ENCODE measurements around the gene GEMIN7.
A peak's percentile ranks its signal among the peaks of the same experiment; 100 is the strongest.

GEMIN7 gene

DNA sequence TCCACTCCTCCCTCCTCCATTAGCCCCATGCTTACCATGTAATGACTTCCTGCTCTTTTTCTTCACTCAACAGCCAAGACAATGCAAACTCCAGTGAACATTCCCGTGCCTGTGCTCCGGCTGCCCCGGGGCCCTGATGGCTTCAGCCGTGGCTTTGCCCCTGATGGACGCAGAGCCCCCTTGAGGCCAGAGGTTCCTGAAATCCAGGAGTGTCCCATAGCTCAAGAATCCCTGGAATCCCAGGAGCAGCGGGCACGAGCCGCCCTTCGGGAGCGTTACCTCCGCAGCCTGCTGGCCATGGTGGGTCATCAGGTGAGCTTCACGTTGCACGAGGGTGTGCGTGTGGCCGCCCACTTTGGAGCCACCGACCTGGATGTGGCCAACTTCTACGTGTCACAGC, 11.0 kb downstream of the GEMIN7 start:
- DNase-seq = no peak

DNA sequence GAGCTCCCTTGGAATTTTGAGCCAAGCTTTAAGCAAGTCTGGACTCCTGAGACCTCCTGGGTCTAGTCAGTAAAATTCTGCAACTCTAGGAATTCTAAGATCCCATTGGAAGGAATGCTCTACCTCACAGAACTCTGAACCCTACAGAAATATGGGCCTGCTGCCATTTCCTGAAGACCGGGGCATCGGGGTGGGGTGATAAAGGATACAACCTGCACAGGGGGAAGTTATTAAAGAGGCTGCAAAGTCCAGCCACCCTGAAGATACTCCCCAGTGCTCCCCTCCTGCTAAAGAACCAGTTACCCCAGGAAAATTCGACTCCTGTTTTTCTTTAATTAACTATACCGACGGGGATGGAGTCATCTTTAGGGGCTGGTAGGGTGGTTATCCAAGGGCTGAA, 11.5 kb downstream of the GEMIN7 start:
- DNase-seq = no peak

DNA sequence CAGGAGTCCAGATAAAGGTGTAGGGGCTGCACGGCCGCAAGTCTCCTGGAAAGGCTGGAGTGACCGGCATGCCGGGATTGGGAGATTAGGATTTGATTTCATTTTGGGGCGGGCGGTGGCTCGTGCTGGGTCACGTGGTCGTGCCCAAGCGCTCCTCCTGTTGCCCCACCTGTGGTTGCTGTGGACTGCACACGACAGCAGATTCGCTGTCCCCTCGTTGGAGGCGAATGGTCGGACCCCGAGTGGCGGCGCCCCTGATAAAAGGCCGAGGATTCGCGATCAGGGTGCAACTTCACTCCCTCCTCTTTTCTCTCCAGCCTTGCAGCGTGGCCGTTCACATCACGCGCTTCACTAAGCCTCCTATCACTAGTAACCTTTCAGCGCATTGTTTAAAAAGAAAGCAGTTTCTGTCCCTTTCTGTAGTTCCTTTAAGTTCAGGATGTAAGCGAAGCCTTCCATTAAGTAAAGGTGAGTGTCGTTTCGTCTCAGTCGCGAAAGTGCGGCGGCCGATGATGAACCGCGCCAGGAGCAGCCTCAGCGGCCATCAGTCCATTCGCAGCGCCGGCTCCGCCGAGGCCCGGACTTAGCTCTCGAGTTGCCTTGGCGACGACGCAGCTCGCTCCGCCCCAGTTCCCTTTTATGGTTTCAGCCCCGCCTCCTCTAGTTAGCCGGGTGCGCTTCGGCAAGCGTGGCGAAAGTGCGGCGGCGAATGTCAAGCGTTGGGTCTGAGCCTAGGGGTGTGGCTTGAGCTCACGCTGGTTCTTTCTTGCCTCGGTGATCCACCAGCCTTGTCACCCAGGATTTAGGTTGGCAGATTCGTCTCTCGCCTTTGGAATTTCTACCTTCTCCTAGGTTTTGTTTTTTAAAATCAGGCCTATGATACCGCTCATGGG, 12.2 kb downstream of the GEMIN7 start:
- DNase-seq = peak; percentile 99

- DNase-seq = peak; percentile 98
These were observed 14.0 kb downstream of the GEMIN7 start, which contains the start of gene PPP1R37 for GRCh38 chr19:45092747-45093678. PPP1R37 (plus strand) TSS chr19:45093179; CDS start chr19:45093326, 147 bp downstream.

DNA sequence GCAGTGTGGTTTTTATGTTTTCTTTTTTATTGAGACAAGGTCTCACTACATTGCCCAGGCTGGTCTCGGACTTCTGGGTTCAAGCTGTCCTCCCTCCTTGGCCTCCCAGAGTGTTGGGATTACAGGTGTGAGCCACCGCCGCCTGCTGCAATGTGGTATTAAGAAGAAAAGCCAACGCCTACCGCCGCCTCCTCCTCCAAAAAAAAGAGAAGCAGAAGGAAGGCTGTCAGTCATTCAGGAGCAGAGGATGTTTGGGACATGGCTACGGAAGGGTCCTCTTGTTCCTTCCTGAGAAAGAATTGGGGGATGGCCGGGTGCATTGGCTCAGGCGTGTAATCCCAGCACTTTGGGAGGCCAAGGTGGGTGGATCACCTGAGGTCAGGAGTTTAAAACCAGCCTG, 15.1 kb downstream of the GEMIN7 start:
- DNase-seq = no peak

- DNase-seq = no peak
These were observed 15.6 kb downstream of the GEMIN7 start for GRCh38 chr19:45094707-45095106.

GRCh38 chr19:45095496-45096413, 16.7 kb downstream of the GEMIN7 start:
- no peak for DNase-seq

DNA sequence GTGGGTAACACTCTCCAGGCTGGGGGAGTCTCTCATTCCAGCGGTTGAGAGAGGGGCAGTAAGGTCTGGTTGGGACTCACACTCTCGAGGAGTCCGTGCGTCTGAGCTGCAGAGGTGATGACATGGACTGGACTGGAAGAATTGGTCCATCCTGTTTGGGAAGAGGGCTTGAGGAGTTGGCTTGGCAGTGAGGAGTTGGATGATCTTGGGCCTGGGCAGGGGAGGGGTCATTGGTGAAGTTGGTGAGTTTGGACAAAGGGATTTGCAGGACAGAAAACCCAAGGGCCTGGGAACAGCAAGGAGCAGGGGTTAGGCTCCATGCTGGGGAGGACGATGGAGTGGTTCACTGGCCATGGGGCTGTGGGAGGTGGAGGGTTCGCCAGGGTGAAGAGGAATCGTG, 17.6 kb downstream of the GEMIN7 start:
- DNase-seq = no peak

DNA sequence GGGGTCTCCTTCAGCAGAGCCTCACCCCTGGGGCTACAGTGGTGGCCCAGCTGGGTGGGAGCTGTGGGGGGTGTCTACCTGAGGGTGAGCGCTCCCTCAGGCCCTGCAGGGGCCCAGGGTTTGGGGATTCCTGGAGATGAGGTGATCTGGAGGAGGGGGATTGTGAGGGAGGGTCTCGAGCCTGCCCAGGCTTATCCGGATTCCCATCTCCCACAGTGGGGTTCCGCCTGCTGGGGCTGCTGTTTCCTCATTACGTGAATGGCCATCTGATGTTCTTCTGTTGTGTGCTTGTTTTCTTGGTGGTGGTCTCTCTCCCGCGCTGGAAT, 18.4 kb downstream of the GEMIN7 start:
- no peak for DNase-seq

GRCh38 chr19:45097776-45098520, 18.9 kb downstream of the GEMIN7 start:
- peak; percentile 90 for DNase-seq

DNA sequence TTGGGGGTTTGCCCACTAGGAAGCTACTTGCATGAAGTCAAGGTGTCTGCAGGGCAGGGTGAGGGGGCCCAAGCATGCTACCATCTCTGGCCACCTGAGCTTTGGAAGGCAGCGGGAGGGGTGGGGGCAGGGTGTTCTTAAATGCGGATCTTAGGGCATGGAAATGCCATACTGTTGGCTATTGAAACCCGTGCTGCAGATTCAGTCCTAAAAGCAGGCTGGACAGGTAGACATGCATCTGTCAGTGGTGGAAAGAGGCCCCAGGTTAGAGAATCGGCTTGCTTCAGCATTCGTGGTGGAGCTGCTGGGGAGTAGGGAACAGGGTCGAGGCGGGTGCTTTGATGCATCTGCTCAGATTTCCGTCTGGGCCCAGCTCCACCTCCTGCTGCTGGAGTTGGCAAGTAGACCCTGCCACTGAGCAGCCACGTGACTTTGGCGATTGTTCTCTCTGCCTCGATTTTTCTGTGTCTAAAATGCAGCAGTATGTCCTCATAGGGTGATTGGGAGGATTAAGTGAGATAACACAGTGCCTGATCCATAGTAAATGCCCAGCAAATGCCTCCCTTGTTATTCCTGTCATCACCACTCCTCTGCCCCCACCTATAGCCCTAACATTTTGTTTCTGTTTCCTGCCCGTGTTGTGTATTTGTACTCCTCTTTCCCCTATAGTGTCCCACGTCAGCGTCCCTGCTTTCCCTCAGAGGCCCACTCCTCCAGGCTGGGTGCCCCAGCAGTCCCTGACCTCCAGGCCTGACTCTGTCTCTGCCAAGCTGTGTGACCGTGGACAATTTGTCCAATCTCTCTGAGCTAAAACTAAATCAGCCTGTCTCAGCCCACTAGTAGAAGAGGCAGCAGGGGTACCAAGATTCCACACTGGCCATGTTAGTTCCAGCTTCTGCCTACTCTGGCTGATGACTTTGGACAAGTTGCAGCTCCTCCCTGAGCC, 19.7 kb downstream of the GEMIN7 start:
- peak; percentile 20 for DNase-seq

GRCh38 chr19:45099467-45100191, 20.6 kb downstream of the GEMIN7 start:
- DNase-seq = no peak

DNA sequence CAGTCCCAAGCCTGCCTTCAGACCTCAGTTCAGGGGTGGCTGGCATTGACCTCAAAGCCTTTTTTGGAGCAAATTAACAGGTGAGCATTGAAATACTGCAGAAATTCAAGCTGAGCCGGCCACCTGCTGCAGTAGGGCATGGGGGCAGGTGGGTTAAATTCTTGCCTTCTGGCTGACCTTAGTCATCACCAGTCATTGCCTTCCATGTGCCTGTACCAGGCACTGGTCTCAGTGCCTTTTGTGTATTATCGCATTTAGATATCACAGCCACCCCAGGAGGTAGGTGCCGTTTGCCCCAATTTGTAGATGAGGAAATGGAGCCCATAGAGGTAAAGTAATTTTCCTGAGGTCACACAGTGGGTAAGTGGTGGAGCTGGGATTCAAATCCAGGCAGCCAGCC, 21.1 kb downstream of the GEMIN7 start:
- no peak for DNase-seq

DNA sequence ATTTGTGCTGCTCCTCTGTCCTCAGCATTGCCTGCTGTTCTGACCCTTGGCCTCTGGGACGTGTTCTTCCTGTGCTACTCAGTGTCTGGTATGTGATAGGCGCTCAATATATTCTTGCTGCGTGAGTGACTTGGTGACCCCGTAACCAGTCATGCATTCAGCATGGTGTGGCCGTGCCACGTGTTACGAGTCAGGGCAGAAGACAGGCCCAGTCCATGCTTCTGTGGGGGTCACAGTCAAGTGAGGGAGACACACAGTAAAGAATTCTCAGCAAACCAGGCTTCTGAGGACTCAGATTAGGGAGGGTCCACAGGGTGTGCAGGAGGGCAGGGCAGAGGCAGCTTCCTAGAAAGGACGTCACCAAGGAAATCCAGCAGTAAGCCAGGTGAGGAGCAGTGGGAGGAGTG, 21.8 kb downstream of the GEMIN7 start:
- peak; percentile 28 for DNase-seq

- DNase-seq = no peak
These were observed 22.7 kb downstream of the GEMIN7 start for GRCh38 chr19:45101806-45102205.

DNA sequence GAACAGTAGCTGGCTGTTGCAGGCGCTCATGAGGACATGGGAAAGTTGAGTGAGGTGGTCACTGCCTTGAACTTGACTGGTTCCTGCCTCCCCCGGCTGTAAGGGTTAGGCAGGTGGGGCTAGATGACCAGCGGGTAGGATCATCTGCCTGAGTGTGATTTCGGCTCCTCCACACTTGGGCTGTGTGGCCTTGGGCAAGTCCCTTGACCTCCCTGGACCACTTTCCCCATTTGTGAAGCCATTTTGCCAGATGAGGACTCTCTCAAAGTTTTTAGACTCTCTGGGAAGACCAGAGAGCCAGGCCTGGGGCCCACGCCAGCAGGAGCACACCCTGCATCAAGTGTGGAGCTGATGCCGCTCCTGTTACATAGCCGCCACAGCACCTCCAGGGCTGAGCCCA, 23.4 kb downstream of the GEMIN7 start:
- no peak for DNase-seq

GRCh38 chr19:45103156-45103507, 24.1 kb downstream of the GEMIN7 start:
- peak; percentile 26 for DNase-seq

DNA sequence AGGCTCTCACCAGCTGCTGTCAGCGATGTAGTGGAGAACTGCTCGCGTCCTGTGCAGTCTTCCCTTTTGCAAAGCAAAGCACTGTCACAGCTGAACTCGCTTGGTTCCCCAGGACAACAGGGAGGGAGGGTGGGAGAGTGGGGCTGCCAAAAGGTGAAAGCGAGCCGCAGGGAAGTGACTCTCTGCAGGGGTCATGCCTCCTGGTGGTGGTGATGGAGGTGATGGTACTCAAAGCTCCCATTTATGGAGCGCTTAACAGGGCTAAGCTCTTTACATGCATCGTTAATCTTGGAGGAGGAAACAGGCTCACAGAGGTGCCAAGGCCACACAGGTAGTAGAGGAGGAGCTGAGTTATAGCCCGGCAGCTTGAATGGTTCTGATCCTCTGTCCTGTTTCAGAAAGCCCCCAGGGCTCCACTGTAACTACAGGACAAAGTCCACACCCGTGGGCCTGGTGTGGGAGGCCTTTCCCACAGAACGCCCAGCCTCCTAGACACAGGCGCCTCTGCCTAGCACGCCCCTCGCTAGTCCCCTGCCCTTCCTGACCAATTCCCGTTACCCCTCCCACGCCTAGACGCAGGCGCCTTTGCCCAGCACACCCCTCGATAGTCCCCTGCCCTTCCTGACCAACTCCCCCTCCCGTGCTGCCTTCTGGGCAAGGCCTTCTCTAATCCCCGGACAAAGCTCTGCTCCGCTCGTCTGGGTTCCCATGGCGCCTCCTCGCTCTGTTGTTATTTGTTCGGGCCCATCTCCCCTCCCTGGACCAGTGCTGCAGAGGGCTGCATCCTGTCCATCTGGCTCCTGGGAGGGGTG, 24.7 kb downstream of the GEMIN7 start:
- DNase-seq = no peak

All from fibroblast of skin of abdomen (primary cell).